HG03045 (cell line): ENCODE results near the gene NCR2.

Source experiments
- ATAC-seq: cut with Tn5 transposase; IDR thresholded peaks from one replicate; pipeline ENCODE4 v1.9.1; 2021; ENCODE audit warnings: mild to moderate bottlenecking, moderate library complexity; ENCODE audit not compliant: unreplicated experiment

The NCR2 gene

DNA sequence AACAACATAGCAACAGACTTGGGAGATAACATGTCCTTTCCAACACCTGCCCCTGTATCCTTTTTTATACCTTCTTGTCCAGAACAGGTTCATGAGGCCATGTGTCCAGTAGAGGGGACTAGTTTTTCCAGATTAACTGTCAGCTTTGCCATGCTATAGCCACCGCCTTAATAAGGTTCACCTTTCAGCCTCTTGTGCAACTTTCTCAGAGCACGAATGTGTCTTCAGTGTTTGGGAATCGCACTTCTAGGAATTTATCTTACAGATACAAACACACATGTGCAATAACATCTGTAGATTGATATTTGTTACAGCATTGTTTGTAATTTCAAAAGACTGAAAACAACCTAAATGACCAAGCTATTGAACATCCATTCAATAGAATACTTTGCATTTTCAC is 21.4 kb downstream of the NCR2 start:
- no peak for ATAC-seq

DNA sequence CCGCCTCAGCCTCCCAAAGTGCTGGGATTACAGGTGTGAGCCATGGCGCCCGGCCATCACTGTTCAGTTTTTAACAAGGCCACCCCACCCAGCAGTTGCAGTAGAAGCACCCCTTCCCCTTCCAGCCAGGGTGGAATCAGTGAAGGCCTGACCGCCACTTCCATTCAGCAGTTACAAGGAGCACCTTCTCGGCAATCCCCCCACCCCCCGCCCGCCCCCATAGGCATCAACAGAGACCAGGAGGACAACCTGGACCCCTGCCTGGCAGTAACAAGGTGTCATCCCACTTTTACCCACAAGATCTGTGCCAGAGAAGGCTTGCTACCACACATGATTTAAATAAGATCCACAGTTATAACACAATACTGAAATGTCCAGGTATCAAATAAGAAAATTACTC is 23.1 kb downstream of the NCR2 start:
- ATAC-seq, result no peak

DNA sequence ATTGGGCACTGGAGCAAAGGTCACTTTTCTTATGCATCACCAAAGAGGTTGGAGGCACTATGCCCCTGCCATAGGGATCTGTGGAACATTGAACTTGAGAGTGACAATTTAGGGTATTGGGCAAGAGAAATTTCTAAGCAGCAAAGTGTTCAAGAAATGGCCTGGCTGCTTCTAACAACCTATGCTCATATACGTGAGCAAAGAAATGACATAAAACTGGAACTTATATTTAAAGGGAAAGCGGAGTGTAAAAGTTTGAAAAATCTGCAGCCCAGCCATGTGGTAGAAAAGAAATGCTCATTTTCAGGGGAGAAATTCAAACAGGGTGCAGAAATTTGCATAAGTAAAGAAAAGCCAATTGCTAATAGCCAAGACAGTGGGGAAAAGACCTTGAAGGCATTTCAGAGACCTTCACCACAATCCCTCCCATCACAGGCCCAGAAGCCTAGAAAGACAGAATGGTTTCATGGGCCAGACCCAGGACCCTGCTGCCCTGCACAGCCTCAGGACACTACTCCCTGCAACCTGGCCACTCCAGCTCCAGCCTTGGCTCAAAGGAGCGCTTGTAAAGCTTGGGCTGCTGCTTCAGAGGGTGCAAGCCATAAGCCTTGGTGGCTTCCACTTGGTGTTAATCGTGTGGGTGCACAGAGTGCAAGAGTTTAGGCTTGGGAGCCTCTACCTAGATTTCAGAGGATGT is 24.4 kb downstream of the NCR2 start:
- no peak for ATAC-seq

DNA sequence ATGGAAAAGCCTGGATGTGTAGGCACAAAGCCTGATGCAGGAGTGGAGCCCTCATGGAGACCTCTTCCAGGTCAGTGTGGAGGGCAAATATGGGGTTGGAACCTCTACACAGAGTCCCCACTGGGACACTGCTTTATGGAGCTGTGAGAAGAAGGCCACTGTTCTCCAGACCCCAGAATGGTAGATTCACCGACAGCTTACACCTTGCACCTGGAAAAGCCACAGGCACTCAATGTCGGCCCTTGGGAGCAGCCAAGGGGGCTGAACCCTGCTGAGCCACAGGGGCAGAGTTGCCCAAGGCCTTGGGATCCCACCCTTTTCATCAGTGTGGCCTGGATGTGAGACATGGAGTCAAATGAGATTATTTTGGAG is 24.9 kb downstream of the NCR2 start:
- no peak for ATAC-seq

DNA sequence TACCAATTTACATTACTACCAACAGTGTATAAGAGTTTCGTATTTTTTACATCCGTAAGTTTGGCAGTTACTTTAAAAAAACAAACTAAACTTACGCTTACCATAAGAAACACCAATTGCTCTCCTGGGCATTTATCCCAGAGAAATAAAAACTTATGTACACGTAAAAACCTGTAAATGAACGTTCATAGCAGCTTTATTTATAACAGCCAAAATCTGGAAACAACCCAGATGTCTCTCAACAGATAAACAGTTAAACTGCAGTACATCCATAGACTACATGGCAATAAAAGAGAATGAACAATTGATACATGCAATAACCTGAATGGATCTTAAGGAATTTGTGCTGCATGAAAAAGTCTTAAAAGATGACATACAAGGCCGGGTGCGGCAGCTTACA is 30.7 kb downstream of the NCR2 start:
- no peak for ATAC-seq

DNA sequence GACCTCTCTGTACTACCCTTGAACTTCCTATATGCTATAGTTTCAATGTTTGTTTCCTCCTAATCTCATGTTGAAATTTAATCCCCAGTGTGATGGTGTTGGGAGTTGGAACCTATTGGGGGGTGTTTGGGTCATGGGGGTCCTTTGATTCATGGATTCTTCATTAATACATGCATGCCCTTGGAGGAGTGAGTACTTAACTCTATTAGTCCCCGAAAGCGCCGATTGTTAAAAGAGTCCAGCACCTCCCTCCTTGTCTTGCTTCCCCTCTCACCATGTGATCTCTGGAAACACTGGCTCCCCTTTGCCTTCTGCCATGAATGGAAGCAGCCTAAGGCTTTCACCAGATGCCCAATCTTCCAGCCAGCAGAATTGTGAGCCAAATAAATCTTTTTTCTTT is 31.7 kb downstream of the NCR2 start:
- no peak for ATAC-seq

DNA sequence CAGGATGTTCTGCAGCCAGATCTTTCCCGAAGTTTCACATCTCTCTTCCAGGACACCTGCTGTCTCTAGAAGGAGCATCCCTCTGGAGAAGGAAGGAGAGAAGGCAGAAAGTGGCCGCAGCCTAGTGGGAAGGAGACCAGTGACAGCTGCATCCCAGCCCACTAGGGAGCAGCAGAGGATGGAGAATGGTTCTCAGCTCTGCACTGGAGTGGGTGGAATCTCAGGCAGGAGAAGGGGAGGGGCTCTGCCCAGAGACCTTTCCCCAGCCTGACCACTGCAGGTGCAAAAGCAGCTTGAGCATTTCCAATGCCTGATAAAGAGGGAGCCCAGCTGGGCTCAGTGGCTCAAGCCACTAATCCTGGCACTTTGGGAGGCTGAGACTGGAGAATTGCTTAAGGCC is 32.3 kb downstream of the NCR2 start:
- no peak for ATAC-seq

DNA sequence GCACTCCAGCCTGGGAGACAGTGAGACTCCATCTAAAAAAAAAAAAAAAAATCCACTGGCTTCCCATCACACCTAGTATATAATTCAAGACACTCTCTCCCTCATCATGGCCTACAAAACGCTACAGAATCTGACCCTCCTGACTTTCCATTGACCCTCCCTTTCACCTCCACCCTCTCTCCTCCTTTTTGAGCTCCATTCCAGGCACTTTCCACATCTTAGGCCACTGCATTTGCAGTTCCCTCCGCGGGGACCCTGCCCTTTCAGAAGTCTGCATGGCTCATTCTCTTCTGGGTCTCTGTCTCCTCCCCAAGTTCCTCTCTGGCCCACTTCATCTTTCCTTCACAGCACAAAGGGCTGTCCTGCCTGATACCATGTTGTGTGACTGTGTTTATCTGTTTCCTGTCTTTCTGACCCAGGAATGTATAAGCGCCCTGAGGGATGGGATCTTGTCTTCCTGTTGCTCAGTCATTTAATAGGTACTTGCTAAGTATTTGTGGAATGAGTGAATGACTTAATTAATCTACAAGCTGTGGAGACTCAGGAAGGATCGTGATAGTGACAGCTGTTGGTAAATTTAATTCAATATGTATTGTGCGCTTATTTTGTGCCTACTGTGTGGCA is 35.2 kb downstream of the NCR2 start:
- no peak for ATAC-seq

DNA sequence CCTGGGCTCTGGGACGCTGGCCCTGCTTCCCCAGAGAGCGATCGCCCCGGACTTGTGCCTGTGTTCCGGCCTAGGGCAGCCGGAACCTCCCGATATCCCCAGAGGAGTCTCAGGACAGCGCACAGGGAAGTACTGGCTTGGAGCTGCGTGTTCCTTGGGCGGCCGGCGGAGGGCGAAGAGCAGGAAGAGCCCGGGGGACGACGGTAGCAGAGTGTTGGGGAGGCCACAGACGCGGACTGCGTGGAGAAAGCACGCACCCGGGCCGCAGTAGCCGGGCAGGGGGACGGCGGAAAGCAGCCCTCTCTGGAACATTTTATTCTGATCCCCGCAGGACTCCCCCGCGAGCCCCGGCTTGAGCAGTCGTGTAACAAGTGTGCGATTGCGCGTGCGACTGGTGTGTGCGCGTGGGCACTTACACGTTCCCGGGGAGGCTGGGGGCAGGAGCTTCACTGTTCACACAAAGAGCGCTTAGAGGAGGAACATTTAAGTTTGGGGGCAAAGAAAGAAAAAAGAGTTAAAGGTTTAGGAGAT is 36.1 kb downstream of the NCR2 start:
- ATAC-seq, result no peak

DNA sequence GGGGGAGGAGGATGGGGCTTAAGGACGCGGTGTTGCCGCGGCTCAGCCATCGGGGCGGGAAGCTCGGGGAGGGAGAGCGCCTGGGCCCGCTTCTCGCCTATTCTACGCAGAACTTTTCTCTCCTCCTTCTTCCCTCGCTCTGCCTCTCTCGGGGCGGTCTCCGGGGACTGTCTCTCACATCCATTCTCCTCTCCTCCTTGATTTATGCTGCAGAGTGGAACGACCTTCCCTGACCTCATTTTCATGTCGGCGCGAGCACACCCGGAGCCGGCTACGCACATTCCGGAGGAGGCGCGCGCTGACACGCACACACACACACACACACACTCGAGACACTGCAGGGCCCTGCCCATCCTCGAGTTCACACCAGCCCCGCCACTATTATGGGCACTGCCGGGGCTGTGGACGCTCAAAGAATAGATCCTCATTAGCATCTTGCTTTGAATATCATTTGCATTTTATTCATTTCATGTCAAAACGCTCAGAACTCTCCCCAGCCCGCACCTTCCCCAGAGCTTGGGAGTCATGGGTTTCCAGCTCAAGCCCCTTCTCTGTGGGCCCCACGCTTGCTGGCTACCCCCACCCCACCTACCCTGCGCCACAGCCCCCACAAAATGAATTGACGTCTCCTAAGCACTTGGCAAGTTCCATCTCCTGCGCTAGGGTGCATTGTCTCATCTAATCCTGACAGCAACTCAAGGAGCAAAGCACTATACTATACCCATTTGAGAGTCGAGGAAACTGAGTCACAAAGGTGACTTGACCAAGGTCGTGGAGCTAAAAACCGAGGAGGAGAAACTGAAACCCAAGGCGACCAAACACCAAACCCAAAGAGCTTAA is 36.8 kb downstream of the NCR2 start:
- no peak for ATAC-seq

DNA sequence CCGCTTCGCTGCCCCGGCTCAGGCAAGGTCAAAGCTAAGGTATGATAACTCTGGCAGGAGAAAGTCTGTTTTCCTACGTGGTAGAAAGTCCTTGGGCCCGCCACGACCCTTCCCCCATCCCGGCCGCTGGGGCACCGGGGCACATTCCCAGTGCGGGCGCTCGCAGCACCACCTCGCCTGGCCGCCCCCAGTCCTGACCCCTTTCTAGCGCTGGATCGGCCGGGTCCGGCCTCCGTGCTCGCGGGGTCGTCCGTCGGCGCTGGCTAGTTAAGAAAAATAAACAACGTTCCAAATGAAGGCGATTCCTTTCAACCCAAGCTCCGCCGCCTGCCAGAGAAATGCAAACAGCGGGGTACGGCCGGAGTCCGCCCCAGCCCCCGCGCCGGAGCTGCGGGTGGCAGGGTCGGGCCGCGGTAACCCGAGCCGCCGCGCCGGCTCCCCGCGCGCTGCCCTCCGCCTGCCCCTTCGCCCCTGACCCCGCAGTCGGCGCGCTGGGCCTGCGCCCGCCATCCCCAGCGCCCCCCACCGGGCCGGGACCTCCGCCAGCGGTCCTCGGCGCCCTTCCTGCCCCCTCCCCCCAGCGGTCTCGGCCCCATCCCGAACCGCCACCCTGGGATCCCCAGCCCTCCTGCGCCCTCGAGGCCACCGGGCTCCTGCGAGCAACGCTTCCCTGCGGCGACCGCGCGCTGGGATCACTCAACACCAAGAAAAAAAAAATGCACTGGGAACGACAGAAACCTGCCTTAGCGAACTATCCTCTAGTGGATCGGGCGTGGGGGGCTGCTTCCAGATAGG is 37.6 kb downstream of the NCR2 start:
- no peak for ATAC-seq

DNA sequence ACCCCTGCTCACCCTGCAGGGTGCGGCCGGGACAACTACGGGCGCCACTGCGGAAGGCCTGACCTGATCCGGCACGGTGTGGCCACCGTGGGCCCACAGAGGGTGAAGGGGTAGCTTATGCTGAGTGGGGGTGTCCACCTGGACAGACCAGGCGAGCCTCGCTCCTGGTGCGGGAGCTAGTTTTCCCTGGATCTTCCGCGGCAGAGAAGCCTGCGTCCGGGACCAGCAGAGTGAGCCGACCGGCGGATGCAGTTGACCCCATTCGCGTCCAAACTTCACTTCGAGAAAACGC is 38.2 kb downstream of the NCR2 start:
- no peak for ATAC-seq

DNA sequence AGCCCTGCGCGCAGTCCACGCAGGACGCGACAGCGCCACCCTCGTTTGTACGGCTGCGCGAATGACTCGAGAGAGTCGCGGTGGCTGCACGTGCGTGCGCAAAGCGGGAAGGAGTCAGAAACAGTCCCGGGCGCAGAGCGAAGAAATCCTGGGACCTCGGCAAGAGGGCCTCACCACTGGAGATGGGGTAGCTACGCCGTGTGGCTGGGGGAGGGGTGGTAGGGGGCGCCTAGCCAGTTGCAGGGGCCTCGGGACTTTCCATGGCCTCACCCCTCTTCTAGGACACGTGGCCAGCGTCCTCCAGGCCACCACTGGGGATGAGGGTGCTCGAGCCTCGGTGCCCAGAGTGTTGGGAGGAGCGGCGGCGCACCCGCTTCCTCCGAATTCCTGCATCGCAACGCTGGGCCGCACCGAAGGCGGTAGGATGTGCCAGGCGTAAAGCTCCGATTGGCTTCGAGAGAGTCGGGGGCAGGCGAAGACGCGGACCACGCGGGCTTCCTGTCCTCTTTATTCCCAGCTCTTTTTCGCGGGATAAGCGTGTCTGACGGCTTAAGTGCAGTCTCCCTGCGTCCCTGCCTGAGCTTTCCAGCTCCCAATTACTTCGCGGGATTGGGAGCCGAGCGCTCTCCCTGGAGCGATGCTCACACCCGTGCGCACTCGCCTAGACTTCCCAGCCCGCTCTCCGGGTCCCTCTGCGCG is 38.7 kb downstream of the NCR2 start:
- ATAC-seq, result no peak

DNA sequence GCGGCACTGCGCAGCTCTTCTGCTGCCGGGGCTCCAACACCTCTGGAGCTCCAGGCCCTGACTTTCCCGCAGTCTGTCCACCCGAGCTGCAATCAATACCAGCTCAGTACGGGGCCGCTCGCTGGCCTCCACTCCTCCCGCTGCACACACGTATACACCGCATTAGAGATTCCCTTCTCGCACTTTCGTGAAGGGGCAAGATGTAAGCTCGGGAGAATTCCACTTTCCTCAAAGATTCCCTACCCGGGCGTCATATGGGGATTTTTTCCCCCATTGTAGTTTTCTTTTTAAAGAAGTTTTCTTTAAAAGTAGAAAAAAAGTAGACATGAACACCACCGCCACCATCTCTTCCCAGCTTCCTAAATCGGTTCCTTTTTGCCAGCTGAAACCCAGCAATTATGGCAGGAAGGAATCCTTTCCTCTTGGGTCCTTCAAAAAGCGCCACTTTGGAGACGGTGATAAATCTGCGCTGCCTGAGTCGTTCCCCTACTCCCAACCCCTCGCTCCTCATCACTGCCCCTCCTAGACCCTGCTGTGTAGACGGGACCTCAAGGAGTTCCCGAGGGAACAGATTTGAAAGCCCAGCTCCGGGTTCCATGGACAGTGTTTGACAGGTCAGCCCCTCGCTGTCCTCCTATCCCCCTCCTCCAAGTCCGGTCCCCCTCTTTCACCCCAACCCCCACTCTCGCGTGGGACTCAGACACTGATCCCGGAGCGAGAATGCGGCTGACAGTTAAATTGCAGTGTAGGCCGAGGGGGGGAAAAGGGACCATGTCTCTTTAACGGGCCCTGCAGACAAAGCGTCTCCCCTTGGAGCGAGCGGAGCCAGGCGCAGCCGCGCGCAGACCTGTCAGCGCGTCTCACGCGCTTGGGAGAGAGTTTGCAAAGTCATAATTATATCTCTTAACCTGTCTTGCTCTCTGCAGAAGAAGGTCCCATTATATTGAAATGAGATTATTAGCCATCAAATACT is 39.5 kb downstream of the NCR2 start:
- ATAC-seq, result no peak

DNA sequence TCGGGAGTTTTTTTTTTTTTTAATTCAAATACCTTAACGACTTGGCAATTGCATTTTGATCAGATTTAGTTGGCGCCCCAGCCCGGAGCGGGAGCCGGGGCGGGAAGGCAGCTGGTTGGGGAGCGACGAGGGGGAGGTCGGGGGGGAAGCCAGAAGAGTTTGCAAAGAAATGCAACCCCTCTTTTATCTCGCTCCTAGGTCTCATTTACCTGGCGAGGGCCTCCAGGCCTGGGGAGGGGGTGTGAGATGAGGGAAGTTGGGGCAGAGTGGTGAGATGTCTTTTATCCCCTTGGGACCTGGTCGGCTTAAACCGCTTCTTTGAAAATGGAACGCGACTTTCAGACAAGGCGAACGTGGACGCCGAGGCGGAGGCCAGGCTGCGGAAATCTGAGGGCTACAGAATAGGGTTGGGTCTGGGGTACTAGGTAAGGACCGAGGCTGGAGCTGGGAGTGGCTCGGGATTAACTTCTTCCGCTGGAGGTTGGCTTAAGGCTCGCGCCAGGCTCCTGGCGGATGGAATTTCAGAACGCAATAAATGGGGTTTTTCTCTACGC is 40.3 kb downstream of the NCR2 start:
- no peak for ATAC-seq

DNA sequence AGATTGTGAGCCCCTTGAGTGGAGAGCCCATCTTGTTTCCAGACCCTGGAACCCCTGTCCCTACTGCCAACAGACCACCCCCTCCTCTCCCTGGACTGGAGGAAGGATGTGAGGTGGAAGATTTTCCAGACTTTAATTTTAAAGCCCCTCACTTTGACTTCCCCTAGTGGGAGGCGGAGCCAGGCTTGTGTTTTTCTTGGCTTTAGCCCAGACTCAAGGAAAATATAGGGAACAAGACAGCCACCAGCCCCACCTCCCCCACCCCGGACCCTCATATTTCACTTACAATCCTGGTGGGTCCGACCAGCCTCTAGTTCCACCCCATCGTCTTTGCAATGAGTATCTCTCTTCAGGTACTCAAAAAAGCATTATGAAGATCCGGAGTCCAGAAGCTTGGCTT is 40.8 kb downstream of the NCR2 start:
- ATAC-seq, result no peak

DNA sequence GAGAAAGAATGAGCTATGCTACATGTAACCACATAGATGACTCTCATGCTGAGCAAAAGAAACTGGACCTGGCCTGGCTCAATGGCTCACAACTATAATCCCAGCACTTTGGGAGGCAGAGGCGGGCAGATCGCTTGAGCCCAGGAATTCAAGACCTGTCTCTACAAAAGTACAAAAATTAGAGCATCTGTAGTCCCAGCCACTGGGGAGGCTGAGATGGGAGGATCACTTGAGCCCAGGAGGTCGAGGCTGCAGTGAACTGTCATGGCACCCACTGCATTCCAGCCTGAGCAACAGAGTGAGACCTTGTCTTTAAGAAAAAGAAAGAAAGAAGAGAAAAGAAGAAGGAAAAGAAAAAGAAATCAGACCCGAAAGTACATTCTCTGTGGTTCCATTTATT is 41.7 kb downstream of the NCR2 start:
- ATAC-seq, result no peak

DNA sequence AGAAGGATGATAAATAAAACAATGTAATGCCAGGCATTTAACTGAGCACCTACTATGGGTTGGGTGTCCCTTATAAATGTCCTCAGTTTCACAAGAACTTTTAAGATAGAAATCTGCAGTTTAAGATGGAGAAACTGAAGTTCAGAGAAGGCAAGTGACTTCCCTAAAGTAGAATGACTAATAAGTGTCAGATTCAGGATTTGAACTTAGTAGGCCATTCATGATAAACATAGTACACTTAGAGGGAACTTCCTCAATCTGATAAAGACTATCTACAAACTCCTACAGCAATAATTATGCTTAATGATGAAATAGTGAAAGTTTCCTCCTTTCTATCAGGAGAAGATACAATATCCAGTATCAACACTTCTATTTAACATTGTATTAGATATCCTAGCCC is 43.9 kb downstream of the NCR2 start:
- no peak for ATAC-seq

DNA sequence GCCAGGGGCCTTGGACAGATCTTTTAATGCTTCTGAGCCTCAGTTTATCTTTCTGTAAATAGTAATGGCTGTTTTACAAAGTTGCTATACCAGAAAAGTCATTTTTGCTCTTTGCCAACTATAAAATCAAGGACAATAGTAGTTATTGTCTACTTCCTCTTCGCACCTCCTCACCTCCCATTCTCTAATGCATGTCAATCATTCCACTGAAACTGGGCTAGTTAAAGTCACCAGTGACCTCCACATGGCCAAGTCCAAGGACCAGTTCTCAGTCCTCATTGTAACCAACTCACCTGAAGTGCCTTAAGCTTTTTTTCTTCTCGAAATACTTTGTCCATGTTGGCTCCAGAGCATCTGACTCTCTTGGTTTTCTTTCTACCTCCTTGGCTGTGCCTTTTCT is 51.2 kb downstream of the NCR2 start:
- ATAC-seq, result no peak
